Measurements from ENCODE around the gene APBA1.

The APBA1 gene

DNA sequence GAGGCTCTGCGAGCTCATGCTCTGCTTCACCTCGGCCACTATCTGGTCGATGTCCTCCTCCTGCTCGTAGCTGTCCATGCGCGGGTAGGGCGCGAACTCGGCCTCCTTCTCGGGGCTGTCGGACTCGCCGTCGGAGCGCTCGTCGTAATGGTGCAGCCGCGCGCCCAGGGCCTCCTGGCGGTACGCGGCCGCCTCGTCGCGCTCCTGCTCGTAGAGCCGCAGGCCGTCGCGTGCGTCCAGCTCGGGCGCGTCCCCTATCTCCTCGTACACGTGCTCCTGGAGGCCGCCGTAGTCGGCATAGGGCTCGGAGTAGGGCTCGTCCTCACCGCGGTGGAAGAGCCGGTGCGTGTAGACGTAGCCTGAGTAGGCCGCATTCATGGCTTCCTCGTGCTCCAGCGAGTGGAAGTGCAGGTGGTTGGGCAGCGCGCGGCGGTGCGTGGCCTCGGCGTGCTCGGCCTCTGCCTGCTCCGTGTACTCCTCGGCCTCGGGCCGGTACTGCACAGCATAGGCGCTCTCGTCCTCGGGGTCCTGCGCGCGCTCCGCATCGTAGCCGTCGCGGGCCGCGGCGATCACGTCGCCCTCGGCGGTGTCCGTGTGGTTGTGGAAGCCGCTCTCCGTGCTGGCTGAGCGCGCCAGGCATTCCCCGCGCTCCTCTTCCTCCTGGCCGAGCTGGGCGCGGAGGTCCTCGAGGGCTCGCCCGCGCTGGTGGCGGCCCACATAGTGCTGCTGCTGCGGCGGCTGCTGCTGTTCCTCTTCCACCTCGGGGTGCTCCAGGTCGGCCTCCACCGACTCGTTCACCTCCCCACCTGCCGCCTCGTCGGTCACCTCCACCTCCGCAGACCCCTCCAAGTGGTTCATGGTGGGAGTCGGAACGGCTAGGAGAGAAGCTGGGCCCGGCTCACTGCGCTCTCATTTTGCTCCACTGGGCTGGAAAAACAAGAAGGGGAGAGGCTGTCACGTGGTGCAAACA, 155.5 kb downstream of the APBA1 start:
- DNase-seq: no peak

DNA sequence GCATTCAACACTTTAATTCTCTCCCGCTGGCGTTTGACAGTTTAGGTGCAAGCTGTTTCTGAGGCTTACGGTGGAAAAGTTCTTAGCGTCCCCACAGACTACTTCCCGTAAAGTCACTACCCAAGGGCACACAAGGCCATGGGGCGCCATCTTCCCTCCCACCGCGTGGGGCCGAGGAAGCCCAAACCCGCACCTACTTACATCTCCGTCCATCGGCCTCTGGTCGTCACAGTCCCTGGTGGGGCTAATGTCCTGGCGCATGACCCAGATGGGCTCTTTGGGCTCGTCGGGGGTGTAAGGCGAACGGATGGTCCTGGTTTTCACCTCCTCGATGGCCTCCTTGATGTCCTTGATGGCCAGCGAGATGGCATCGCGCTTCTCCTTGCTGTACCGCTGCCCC, 156.4 kb downstream of the APBA1 start:
- no peak for DNase-seq

DNA sequence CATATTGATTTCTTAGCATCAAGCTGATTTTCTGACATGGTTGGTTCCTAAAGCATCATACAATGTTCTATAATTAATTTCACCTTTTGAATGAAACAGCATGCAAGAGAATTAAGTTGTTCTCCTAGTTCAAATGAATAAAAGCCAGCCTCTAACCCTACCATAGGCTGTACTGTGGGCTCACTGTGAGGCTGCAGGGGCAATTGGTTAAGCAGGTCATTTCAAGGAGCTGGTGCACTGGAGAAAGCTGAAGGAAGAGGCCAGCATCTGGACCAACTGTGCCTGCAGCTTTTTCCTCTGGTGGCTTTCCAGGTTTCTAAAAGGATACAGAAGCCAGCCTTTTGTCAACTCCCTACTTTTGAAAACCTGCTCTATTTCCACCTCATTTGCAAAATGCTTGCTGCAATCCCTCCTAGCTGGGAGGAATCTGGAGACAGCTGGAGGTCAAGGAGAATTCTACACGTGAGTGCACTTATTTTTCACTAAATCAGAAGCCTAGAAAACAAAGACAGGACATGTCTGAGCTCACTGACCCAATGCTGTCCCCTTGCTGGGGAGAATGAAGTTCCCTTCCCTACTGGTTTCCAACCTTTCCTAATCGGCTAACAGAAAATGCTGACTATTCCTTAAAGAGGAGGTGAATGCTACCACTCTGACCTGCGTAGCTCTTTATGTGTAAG, 158.9 kb downstream of the APBA1 start:
- DNase-seq: no peak

DNA sequence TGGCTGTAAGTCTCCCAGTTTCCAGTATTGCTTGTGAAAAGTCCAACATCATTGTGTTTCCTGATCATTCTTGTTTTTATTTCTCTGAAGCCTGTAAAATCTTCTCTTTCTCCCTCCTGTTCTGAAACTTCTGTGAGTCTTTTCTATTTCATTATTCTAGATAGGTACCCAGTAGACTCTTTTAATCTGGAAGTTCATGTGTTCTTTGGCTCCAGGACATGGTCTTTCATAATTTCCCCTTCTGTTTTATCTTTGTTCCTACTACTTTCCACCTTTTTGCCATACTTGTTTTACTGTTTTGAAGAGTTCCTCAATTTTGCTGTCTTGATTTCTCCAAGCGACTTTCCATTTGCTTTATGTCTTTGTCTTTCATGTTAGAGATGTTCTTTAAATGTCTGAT, 168.1 kb downstream of the APBA1 start:
- DNase-seq: no peak

DNA sequence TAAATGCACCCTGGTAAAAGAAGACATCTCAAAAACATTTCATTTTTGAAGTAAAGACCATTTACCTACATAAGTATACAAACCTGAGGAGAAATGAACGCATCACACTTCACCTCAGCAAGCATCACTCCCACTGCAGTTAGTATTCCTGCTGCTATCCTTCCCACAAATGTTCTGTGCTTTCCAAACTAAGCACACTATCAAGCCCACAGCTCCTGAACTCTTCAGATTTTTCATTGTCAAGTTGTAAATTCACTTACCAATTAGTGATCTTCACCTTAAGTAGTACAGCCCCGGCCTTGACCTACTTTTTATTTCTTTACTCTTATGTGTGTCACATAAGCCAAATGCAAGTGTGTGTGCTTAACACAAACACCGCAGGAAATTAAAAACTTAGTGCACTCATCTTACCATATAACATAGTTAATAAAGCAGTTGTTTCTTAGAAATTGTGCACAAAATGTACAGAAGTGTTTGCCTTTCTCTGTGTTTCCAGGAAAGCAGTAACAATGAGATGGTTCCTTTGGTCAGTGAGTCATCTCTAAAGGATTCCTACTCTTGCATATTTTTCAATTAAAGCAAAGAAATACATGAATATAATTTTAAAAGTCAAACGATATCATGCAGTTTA, 169.4 kb downstream of the APBA1 start:
- DNase-seq: no peak

DNA sequence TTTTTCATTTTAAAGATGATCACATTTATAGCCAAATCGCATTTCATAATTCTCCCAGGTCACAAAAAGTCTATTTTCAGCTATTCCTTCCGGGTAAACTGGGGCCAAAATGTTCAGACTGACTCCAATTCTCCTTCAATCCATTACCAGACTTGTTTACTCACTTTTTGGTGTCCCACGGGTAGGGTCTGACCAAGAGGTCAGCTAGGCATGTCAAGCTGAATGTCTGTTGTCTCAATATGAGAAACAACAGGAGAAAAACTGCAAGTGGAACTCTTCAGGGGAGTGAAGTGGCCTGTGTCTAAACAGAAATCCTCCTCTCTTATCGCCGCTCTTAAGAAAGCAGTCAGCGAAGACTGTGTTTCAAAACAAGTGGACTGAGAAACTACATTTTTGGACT, 171.3 kb downstream of the APBA1 start:
- no peak for DNase-seq

DNA sequence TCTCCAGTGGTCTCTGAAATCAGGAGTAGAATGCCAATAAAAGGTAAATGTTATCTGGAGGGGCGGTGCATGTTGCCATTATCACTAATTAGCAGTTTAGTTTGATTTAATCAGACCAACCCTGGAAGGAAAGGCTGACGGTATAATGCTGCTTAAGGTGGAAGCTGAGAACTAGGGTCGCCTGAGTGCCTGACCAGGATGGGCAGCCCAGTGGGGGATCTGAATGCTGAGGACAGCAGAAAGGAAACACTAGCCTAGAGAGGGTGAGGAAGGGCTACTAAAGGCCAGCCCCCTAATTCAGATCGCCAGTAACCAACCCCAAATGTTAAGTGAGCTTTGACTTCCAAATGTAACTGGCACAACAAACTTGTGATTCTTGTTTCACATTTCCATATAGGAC, 172.2 kb downstream of the APBA1 start:
- no peak for DNase-seq

DNA sequence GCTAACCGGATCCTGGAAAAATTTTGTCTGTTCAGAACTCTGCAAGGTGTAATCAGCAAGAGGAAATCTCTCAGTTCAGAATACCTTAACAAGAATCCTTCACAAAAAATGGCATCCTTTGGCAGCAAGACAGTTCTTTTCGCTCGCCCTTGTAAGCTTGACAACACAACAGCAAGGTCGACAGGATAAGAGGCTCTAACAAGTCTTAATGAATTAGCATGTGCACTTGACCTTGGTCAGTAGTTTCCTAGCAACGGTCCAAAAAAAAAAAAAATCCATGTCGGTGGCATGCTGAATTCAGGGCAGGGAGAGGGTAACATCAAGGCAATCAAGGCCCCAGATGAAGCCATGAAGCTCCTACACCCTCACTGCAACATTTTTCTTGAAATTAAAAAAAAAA, 172.8 kb downstream of the APBA1 start:
- no peak for DNase-seq

DNA sequence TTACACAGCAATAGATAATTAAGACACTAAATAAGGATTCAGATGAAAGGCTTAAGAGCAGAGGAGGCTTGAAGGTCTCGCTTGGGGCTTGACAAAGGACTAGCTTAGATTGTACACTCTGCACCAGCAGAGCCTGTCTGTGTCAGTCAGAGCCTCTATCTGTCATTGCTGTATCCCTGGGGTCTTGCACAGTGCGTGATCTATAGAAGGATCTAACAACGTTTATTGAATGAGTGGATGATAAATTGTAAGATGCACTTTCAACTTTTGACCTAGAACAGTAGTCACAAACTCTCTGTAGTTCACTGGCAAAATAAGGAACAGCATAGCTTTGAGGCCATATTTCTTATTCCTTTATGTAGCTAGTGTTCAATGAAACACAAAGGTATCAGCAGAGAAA, 173.7 kb downstream of the APBA1 start:
- DNase-seq: no peak

DNA sequence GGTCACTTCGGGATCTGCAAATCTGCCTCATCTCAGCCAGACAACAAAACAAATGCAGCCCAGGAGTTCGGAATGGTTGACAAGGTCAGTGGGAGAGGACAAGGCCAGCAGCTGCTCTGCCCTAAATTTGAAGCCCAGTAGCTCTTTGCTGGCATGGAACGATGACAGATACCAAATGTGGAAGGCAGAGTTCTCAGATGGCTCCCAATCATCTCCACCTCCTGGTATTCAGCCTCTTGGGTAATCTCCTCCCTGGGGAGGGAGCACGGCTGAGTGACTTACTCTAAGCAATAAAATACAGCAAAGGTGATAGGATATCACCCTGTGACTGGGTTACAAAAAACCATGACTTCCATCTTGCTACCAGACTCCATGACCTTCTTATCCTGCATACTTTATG, 174.4 kb downstream of the APBA1 start:
- DNase-seq: no peak

DNA sequence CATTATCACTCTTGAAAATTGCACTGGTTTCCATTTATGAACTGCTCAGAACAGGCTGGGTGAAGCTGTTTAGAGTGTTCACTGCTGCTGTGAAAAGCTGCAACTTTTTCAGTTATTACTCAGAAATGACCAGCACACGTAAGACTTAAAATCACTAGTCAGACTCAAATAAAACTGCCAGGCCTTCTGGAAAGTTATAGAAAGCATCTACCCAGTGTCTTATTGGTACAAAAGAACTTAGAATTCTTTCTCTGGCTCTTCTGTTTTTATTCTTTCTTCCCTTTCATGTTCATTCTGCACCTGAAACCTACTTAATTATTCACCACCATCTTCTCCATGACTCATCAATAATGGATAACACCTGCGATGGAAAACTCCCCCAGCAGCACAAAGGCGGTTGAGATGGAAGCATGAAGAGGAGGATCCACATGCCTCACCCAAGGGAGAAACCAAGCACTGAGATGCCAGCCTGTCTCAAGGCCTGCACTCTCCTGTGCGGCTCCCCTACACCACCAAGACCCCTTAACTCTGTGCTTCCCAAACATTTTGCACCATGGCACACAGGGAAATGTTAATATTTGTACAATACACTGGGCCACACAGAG, 175.2 kb downstream of the APBA1 start:
- no peak for DNase-seq

DNA sequence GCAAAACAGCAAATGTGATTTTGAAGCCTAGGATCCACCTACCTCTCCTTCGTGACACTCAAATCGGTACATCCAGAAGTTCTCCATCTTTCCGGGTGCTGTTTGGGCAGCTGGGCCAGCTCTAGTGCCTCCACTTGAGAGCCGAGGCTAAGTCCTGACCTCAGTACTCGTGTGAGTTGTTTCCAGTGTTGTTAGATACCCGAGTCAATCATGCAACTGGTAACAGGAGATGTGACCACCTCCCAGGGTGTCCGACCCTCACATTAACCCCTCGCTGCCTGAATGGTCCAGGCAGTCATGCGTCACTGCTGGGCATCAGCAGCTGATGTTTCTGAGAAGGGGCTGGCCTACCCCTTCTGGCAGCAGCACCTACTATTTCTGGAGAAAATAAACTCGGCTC, 176.9 kb downstream of the APBA1 start:
- DNase-seq: no peak

DNA sequence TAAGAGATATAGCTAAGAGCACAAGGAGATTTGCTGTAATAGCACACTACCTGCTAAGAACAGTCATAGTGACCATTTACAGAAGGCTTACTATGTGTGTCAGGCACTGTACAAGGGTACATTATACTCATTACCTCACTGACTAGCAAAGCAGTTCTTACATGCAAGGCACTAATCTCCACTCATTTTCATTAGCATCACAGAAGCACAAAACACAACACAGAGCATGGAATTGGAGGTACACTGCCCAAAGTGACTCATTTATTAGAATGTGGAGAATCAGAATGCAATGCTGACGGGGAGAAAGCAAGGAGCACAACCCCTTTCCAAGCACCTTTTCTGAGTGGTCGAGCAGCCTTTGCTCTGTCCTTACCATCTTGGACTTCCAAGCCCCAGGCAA, 177.4 kb downstream of the APBA1 start:
- DNase-seq: no peak

DNA sequence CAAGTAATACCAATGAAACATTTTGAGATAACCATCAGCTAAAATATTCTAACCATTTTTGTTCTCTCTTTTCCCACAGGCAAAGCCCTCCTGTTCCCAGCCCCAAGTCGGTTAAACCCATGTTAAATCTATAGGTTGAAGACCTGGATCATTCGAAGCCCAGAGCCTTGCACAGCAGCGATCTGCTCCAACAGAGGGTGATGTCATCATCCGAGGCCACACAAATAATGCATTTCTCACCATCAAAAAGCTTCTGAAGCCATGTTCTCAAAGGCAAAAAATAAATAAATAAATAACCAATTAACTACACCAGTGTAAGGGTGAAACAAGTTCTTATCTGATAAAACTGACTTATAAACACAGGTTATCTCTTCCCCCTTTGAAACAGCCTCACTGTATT, 178.0 kb downstream of the APBA1 start:
- no peak for DNase-seq

DNA sequence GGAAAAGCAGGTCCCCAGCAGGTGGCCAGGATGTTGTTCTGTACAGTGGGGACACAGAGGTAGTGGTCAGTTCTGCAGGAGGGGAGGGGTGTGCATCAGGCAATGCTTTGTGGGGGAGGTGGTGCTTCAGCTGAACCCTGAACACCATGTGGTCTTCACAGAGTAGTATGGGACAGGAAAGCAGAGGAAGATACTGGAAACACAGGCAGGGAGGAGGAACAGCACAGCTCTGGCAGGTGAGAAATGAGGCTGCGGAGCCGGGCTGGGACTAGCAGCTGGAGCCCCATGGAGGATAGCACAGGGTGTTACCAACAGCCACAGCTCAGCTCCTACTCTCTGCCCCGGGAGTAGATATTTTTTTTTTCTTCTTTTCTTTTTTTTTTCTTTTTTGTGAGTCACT, 185.7 kb downstream of the APBA1 start:
- no peak for DNase-seq

DNA sequence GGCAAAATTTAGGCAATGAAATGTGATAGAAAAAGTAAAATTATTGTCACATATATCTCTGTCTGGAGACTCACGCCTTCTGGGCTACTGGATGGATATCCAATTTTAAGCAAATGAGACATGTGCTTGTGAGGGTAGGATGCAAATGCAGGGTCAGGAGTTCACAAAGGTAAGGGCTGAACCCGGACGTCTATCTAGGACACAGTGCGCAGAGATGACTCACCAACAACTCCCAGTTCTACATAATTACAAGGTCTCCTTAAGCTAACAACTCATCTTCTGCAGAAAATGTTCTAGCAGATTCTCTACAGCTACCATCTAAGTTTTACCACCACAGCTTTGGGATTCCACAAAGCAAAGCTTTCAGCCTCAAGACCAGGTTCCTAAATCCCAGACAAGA, 186.7 kb downstream of the APBA1 start:
- no peak for DNase-seq

DNA sequence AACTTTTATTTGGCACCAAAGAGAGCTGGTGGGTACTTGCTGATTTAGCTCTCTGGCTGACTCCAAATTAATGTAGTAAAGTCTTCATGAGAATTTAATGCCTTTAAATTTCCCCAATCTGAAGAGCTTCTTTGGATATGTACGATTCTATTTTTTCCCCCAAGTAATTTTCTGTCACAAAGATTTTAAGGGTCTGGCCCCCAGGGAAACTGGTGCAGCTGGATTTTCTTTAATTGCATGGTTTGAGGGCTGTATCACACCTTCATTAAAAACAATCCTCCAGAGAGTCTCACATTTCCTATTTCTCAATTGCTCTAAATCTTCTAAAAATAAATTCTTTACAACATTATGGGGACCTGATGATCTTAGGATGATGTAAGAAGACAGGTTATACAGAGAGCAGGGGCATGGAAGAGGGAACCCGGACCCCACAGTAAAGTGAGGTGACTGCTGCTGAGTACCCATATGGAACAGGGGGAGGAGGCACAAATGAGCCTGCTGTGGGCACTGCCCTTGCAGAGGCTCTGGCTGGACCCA, 188.2 kb downstream of the APBA1 start:
- DNase-seq: no peak

DNA sequence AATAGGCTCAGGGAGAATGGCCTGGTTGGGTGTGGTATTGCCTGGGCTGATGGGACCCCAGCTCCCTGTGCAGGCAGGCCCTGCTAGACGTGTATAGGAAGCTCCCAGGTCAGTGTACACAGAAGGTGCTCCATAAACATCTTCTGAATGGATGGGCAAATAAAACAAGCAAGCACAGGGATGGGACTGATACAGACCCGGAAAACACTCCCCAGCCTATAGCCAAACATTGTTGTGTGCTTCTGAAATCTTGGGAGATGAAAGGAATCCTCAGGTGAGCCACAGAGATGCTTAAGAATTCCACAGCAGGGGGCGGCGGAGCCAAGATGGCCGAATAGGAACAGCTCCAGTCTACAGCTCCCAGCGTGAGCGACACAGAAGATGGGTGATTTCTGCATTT, 195.4 kb downstream of the APBA1 start:
- DNase-seq: no peak

DNA sequence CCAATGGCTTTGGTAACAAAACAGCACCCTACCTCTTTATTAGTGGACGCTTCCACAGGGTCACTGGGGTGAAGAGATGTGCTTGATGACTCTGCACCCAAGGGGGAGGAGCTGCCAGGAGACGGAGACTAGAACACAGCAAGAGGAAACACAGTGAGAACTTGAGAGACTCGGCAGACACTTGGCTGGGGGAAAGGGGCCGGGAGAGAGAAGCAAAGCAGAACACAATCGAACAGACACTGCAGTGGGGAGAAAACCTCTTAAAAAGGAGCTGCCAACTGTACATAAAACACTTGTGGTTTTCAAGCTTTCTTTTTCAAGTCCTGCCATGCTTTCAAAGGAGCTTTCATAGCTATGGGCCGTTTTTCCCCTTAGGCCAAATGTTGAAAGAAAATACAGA, 196.2 kb downstream of the APBA1 start:
- DNase-seq: no peak

DNA sequence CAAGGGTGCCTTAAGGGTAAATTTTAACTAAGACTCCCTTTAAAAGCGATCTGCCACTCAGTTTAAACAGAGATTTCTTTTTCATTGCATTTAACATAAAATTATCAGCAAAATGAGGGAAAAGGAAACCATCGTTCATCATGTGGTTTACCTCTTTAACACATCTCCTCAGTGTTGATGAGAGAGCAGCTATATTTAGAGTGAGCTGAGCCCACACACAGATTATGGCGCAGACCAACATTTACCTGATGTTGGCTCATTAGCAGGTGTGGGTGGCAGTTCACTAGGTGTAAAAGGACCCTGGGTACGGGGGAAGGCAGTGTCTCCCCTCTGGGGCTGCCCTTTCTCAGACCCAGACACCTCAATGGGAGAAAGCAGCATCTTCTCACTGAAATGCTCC, 197.3 kb downstream of the APBA1 start:
- DNase-seq: no peak

DNA sequence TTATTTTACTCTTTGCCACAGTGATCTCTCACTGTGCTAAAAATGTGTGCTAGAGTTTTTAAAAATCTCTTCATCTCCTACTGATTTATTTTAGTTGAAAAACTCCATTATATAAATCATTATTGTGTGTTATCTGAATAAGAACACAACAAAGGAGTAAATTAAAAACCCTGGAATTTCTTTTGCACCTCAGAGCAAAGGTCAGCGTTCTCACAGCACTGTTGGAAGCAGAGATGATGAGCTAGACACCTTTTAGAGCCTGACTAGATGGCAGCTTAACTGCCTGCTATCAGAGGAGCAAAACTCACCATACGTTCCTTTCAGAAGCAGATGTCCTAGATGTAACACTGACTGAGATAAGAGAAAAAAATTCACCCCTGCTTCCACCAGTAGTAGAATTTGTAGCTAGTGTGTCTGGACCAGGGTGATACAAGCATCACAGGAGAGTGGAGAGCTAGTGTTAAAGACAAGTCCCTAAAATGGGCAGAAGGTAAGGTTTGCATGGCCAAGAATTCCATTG, 200.0 kb downstream of the APBA1 start:
- DNase-seq: no peak

DNA sequence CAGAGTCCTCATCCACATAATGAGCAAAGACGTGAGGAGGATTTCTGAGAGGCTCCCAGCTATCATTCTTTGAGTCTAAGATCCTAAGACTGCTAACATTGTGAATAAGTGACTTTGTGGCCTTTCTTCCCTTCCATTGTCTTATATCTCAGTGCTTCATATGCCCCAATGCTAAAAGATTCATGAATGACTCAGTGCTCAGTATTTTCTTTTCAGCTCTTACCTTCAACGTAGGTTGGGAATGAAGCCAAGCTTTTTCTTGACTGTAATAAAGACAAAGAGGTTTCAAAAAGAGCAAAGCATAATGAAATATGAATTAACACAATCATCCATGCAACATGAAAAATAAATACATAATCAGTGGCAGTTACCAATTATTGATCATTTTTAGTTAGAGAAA, 200.7 kb downstream of the APBA1 start:
- DNase-seq: no peak

Measured in NCI-H774 (cell line).